ENCODE data around the gene IL1F10.

Gene IL1F10, protein sequence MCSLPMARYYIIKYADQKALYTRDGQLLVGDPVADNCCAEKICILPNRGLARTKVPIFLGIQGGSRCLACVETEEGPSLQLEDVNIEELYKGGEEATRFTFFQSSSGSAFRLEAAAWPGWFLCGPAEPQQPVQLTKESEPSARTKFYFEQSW

GRCh38 chr2:113067681-113068080 lies at the start of gene IL1F10:
TSS of gene IL1F10 (plus strand) at chr2:113067970. CDS start at chr2:113072739, 4,769 bp downstream.
- no peak for DNase-seq (ENCODE audit: low read depth, low spot score)

DNA sequence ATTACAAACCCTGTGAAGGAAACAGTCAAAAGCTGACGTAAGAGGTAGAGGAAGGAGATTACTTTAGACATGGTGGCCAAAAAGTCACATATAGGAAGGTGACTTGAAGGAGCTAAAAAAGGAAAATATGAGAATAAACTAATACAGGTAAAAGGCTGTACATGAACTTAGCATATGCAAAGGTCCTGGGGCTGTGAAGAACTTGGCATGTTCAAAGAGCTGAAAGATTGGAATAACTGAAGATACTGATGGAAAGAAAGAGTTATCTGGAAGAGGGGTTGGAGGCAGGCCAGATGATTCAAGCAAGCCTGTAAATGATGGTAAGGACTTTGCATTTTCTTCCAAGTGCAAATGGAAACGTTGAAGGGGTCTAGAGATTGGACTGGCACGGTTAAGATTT lies 49.3 kb upstream of the IL1F10 start:
- no peak for DNase-seq (ENCODE audit: low read depth, low spot score)

DNA sequence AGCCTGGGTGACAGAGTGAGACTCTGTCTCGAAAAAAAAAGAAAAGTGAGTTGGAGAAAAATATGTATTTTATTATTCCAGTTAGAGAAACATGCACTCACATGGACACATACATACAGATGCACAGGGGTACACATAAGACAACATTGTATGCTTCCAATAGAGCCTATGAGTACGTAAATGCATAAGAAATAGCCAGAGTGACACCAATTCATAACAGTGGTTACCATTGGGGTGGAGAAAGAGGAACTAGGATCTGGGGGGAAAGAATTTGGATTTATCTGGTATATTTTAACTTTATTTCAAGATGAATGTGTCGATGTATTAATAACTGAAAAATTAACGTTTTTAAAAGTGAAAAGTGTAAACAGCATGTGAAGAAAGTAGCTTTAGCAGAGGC lies 46.5 kb upstream of the IL1F10 start:
- no peak for DNase-seq (ENCODE audit: low read depth, low spot score)

DNA sequence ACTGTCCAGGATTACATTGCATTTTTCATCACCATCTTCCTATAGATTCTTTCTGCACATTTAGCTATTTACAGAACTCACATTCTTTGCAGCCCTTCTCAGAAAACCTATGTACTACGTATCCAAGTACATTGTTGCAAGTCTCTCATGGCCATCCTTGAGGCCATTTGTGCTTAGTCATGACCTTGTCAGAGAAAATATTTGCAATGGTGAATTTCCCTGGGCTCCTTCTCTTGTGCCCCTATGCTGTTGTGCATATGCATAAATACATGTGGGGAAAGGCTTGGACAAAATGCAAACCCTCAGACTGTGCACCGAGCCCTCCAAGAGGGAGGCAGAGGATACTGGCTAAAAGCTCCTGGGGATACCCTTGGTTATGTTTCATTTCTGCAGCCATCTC lies 43.0 kb upstream of the IL1F10 start:
- DNase-seq (ENCODE audit: low read depth, low spot score) = no peak

- DNase-seq (ENCODE audit: low read depth, low spot score) = no peak
Measured at GRCh38 chr2:113025737-113026136, 42.0 kb upstream of the IL1F10 start.

GRCh38 chr2:113027691-113028090 lies 40.1 kb upstream of the IL1F10 start:
- no peak for DNase-seq (ENCODE audit: low read depth, low spot score)

DNA sequence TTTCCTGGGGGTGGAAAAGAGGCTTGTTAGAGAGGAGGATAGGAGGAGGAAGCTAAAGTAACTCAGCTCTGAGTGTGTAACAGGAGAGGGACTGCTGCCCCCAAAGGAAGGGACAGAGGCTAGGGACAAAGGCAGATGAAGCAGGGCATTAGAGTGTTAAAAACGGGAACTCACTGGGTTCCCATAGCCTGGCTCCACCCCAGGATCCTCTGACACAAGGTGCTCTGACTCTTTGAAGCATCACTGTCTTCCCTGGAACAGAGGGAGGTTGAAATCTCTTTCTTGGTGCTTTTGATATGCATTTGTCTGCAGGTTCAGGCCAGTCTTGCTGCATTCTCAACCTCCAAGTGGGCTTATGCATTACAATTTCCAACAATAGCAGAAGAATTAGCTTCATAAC lies 39.7 kb upstream of the IL1F10 start:
- DNase-seq (ENCODE audit: low read depth, low spot score) = no peak

DNA sequence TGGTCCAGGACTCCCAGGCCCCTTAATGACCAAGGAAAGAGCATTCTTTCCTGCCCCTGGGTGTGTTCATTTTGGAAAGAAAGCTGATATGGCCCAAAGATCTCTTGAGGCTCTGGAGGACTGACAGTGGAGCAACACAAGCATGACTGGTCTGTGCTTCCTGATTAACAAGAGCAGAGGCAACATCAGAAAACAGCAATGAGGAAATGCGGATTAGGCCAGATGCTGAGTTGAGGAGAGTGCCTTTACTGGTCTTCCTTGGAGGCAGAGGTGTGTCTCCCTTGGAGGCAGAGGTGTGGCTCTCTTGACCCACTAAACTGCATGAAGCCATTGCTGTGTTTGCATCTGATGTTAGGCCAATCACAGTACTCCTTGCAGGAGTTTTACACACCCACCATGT lies 35.0 kb upstream of the IL1F10 start:
- no peak for DNase-seq (ENCODE audit: low read depth, low spot score)

DNA sequence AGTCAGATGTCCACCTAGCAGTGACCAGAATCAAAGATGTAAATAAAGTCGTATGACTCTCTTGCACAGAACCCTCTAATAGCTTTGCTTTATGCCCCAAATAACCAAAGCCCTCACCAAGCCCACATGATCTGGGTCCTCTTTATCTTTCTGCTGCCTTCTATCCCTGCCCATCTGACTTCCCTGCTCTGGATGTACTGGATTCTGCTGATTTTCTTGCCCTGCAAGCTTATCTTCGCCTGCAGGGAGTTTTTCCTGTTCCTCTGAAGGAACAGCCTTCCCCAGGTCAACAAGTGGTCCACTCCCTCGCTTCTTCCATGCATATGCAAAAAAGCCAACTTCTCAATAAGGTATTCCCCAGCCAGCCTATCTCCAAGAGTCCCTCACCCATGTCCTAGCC lies 33.8 kb upstream of the IL1F10 start:
- no peak for DNase-seq (ENCODE audit: low read depth, low spot score)

- DNase-seq (ENCODE audit: low read depth, low spot score) = no peak
Measured at GRCh38 chr2:113036763-113037162, 31.0 kb upstream of the IL1F10 start.

GRCh38 chr2:113038291-113038690 lies 29.5 kb upstream of the IL1F10 start:
- no peak for DNase-seq (ENCODE audit: low read depth, low spot score)

DNA sequence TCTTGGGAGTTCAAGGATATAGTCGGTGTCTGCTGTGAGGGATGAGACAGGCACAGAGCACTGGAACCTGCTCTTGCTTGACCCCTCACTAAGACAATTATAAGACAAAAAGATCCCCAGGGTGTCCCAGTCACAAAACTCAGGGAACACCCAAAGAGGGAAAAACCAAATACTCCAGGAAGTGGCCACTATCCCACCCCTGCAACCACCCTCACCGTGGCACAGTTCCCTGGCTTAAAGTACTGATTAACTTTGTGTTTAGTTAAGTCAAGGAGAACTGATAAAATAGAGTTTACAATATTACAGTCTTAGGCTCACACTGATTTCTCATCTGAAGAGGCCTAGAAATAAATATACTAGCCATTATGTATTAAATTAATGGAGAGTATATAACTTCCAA lies 28.6 kb upstream of the IL1F10 start:
- no peak for DNase-seq (ENCODE audit: low read depth, low spot score)

GRCh38 chr2:113039719-113040118 lies 28.1 kb upstream of the IL1F10 start:
- no peak for DNase-seq (ENCODE audit: low read depth, low spot score)

DNA sequence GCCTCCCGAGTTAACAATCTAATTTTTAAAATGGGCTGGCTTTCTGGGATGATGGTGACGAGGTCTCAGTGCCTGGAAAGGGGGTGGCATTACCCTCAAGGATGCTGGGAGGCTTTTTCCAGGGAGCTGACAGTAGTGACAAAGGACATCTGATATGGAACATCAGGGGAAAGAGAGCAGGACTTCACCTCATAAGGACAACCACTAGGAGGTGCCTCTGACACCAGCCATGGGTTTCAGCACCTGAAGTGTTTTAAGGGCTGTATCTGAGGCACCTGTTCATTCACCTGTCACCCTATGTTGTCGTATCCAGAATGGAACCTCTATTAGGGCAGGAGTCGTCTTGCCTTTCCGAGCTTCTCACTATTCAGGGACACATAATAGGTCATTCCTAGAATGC lies 25.9 kb upstream of the IL1F10 start:
- no peak for DNase-seq (ENCODE audit: low read depth, low spot score)

DNA sequence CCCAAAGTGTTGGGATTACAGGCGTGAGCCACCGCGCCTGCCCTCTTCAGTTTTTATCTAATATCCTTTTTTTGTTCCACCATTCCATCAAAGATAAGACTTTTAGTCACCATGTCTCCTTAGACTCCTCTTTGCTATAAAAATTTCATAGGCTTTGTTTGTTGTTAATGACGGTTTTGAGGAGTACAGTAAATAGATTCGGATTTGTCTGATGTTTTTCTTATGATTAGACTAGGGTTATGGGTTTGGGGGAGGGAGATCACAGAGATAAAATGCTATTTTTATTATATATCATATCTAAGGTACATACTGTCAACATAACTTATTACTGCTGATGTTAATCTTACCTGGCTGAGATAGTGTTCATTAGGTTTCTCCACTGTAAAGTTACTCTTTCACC lies 21.3 kb upstream of the IL1F10 start:
- no peak for DNase-seq (ENCODE audit: low read depth, low spot score)

DNA sequence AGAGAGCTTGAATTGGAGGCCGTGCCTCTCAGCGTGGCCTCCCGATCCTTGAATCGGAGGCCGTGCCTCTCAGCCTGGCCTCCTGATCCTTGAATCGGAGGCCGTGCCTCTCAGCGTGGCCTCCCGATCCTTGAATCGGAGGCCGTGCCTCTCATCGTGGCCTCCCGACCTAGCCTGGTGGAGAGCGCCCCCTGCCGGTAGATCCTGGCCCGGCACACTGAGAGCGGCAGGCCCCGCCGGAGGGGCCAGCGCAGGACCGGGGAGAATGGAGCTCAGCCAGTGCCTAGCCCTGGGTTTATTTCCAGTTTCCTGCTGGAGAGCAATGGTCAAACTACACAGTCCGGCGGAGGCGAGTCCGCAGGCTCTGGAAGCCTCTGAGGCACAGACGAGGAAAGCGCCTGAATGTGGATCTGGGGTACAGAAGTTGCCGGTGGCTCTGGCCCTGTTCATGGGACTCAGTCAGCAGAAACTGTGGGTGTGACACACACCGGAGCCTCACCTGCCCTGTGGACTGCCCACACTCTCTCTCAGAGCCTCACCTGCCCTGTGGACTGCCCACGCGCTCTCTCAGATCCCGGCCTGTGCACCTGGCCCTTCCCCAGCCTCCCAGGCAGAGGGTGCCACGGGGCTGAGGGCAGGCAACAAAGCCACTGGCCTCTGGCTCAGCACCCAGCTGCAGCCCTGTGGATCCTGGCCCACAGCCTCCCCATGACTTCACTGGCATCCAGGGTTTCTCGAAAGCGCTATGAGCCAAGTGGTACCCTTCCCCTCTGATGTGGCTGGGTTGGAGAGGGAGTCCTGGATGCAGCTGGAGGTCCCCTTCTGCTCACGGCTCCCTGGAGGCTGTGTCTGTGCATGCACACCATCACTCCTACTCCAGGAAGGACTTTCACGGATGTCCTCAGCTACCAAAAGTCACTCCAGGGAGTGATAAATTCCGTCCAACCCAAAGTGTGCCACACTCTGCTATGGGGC lies 16.6 kb upstream of the IL1F10 start:
- no peak for DNase-seq (ENCODE audit: low read depth, low spot score)

- DNase-seq (ENCODE audit: low read depth, low spot score) = no peak
Measured at GRCh38 chr2:113052396-113052917, 15.3 kb upstream of the IL1F10 start, which contains the start of gene IL36B. TSS of gene IL36B (minus strand) at chr2:113052867.

DNA sequence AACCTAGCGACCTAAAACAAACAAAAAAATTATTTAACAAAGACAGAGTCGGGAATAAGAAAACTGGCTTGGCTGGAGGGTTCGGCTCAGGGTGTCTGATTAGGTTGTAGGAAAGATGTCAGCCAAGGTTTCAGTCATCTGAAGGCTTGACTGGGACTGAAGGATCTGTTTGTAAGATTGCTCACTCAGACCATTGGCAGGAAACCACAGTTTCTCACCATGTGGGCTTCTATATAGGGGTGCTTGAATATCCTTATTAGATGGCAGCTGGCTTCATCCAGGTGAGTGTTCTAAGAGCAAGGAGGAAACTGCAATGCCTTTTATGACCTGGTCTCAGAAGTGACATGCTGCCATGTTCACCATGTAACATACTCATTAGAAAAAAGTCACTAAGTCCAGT lies 14.1 kb upstream of the IL1F10 start:
- no peak for DNase-seq (ENCODE audit: low read depth, low spot score)

DNA sequence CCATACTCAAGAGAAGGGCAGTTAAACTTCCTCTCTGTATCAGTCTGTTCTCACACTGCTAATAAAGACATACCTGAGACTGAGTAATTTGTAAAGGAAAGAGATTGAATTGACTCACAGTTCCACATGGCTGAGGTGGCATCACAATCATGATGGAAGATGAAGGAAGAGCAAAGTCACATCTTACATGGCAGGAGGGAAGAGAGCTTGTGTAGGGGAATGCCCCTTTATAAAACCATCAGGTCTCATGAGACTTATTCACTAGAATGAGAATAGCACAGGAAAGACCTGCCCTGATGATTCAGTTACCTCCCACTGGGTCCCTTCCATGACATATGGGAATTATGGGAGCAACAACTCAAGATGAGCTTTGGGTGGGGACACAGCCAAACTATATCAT lies 13.7 kb upstream of the IL1F10 start:
- no peak for DNase-seq (ENCODE audit: low read depth, low spot score)

DNA sequence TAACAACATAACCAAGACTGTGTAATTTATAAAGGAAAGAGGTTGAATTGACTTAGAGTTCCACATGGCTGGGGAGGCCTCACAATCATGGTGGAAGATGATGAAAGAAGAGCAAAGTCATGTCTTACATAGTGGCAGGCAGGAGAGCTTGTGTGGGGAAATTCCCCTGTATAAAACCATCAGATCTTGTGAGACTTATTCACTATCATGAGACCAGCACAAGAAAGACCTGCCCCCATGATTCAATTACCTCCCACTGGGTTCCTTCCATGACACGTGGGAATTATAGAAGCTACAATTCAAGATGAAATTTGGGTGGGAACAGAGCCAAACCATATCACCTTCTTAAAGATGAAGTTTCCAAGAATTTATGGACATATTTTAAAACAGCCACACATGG lies 11.2 kb upstream of the IL1F10 start:
- no peak for DNase-seq (ENCODE audit: low read depth, low spot score)

DNA sequence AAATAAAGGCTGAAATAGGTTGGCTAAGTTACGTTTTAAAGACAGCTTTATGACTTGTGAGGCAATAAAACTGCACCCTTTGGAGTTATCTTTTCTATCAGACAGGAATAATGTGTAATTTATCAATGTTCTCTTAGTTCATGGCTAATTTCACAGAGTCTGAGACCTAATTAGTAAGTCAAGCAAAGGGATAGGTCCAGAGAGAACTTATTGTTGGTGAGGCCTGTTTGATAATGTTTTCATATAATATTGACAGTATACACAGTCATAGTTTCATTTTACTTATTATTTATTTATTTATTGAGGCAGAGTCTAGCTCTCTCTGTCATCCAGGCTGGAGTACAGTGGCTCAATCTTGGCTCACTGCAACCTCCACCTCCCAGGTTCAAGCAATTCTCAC lies 10.7 kb upstream of the IL1F10 start:
- no peak for DNase-seq (ENCODE audit: low read depth, low spot score)

- no peak for DNase-seq (ENCODE audit: low read depth, low spot score)
Measured at GRCh38 chr2:113058411-113058994, 9.3 kb upstream of the IL1F10 start.

Measured in ELF-1 (cell line).